ENCODE results near the gene CNOT6.

Gene CNOT6

GRCh38 chr5:180592176-180592575, 98.0 kb downstream of the CNOT6 start:
- no peak for ATAC-seq
- no peak for TF ChIP-seq RARB (CRISPR knock-in tag; IDR thresholded peaks at IDR 0.05)
- TF ChIP-seq ESRRG (CRISPR knock-in tag; IDR thresholded peaks at IDR 0.05): no peak
- no peak for TF ChIP-seq PPARA (CRISPR knock-in tag; IDR thresholded peaks at IDR 0.05; ENCODE audit: borderline replicate concordance)
- no peak for TF ChIP-seq CREB5 (CRISPR knock-in tag; IDR thresholded peaks at IDR 0.05; ENCODE audit: low read depth)
- no peak for TF ChIP-seq ZNF565 (CRISPR knock-in tag; conservative IDR thresholded peaks at IDR 0.05; ENCODE audit: low read depth)
- TF ChIP-seq ZFP30 (CRISPR knock-in tag; IDR thresholded peaks at IDR 0.05): no peak
- no peak for TF ChIP-seq SNAI2 (CRISPR knock-in tag; IDR thresholded peaks at IDR 0.05)
- TF ChIP-seq ISL1 (CRISPR knock-in tag; IDR thresholded peaks at IDR 0.05): no peak
- no peak for TF ChIP-seq TOX (CRISPR knock-in tag; IDR thresholded peaks at IDR 0.05; ENCODE audit: borderline replicate concordance)
- no peak for TF ChIP-seq GLIS3 (CRISPR knock-in tag; IDR thresholded peaks at IDR 0.05)
- no peak for TF ChIP-seq ZC3H10 (CRISPR knock-in tag; IDR thresholded peaks at IDR 0.05)
- TF ChIP-seq ZNF8 (CRISPR knock-in tag; IDR thresholded peaks at IDR 0.05): no peak
- no peak for TF ChIP-seq ZNF70 (CRISPR knock-in tag; IDR thresholded peaks at IDR 0.05)
- TF ChIP-seq CSDC2 (CRISPR knock-in tag; IDR thresholded peaks at IDR 0.05): no peak
- TF ChIP-seq CSRNP3 (CRISPR knock-in tag; IDR thresholded peaks at IDR 0.05): no peak
- TF ChIP-seq OSR1 (CRISPR knock-in tag; IDR thresholded peaks at IDR 0.05): no peak
- TF ChIP-seq ARNTL (CRISPR knock-in tag; IDR thresholded peaks at IDR 0.05; ENCODE audit: borderline replicate concordance, low read depth): no peak
- TF ChIP-seq TSHZ2 (CRISPR knock-in tag; IDR thresholded peaks at IDR 0.05): no peak

- ATAC-seq: no peak
- TF ChIP-seq CSRNP3 (CRISPR knock-in tag; IDR thresholded peaks at IDR 0.05): no peak
- no peak for TF ChIP-seq RARB (CRISPR knock-in tag; IDR thresholded peaks at IDR 0.05)
- TF ChIP-seq ZNF565 (CRISPR knock-in tag; conservative IDR thresholded peaks at IDR 0.05; ENCODE audit: low read depth): no peak
- TF ChIP-seq TCF4 (CRISPR knock-in tag; IDR thresholded peaks at IDR 0.05; ENCODE audit: borderline replicate concordance): no peak
- no peak for TF ChIP-seq PATZ1 (CRISPR knock-in tag; IDR thresholded peaks at IDR 0.05; ENCODE audit: borderline replicate concordance)
- no peak for TF ChIP-seq ZC3H10 (CRISPR knock-in tag; IDR thresholded peaks at IDR 0.05)
- no peak for TF ChIP-seq ZFP30 (CRISPR knock-in tag; IDR thresholded peaks at IDR 0.05)
- TF ChIP-seq CREB5 (CRISPR knock-in tag; IDR thresholded peaks at IDR 0.05; ENCODE audit: low read depth): no peak
Measured at GRCh38 chr5:180593446-180594206, 99.4 kb downstream of the CNOT6 start.
